WTC11 (cell line): Measurements from ENCODE around the gene CYP24A1. TPM values are rescaled to one million over a fixed set of nuclear protein-coding genes. Genes with fewer than 3 reads are reported as not detected.

Experiments
- ATAC-seq: fragments of 200-7000 bp; cut with Tn5 transposase; 2 replicates; pipeline ENCODE4 v1.10.0; 2021; ENCODE audit warnings: mild to moderate bottlenecking, moderate library complexity
- CTCF ChIA-PET: fragments of 300-600 bp; sonication (Branson Sonifier 250); formaldehyde crosslinking; loops from one replicate; lab custom pipeline; 2021; ENCODE audit warnings: antibody characterized with exemption; lab: Charles Lee
- POLR2A ChIA-PET: fragments of 350-600 bp; sonication (Branson Sonifier 250); formaldehyde crosslinking; loops from one replicate; lab custom pipeline; 2021; ENCODE audit warnings: antibody characterized with exemption; lab: Charles Lee
- DNase-seq: peaks from one replicate; pipeline ENCODE4 v3.0.0; 2021; ENCODE audit warnings: low spot score
- H3K27ac Mint-ChIP-seq: 2 replicates; pipeline ENCODE4 v1.8.0; 2021; ENCODE audit warnings: mixed read lengths
- H3K27me3 Mint-ChIP-seq: 2 replicates; pipeline ENCODE4 v1.8.0; 2021; ENCODE audit warnings: low read depth, mild to moderate bottlenecking, moderate library complexity, mixed read lengths
- H3K36me3 Mint-ChIP-seq: 2 replicates; pipeline ENCODE4 v1.8.0; 2021; ENCODE audit warnings: mixed read lengths
- H3K4me1 Mint-ChIP-seq: 2 replicates; pipeline ENCODE4 v1.8.0; 2022; ENCODE audit warnings: mixed read lengths
- H3K4me3 Mint-ChIP-seq: 2 replicates; pipeline ENCODE4 v1.8.0; 2021; ENCODE audit warnings: mild to moderate bottlenecking, moderate library complexity, mixed read lengths
- H3K9me3 Mint-ChIP-seq: 2 replicates; pipeline ENCODE4 v1.8.0; 2021; ENCODE audit warnings: mixed read lengths
- FOXJ3 ChIP-seq: sonication (generic); formaldehyde crosslinking; IDR thresholded peaks from 2 replicates; pipeline ENCODE4 v1.9.0; 2021; ENCODE audit warnings: missing genetic modification reagents, mild to moderate bottlenecking, borderline replicate concordance
- FOXP1 ChIP-seq: sonication (generic); formaldehyde crosslinking; IDR thresholded peaks from 2 replicates; pipeline ENCODE4 v1.8.0; 2022; ENCODE audit warnings: missing genetic modification reagents, mild to moderate bottlenecking, moderate library complexity, borderline replicate concordance
- GRHL2 ChIP-seq: fragments of 250-450 bp; sonication (Bioruptor Pico); IDR thresholded peaks from 2 replicates; pipeline ENCODE4 v1.8.0; 2022; ENCODE audit warnings: mild to moderate bottlenecking, moderate library complexity; ENCODE audit not compliant: insufficient replicate concordance, severe bottlenecking
- HMGA2 ChIP-seq: fragments of 250-450 bp; sonication (Bioruptor Pico); IDR thresholded peaks from 2 replicates; pipeline ENCODE4 v1.4.0; 2021; ENCODE audit warnings: mild to moderate bottlenecking, moderate library complexity
- MYBL2 ChIP-seq: sonication (generic); formaldehyde crosslinking; IDR thresholded peaks from 2 replicates; pipeline ENCODE4 v1.8.1; 2023; ENCODE audit warnings: mild to moderate bottlenecking, moderate library complexity, missing genetic modification reagents
- NR2C2 ChIP-seq: sonication (generic); formaldehyde crosslinking; IDR thresholded peaks from 2 replicates; pipeline ENCODE4 v1.8.0; 2022; ENCODE audit warnings: mild to moderate bottlenecking, missing genetic modification reagents
- OVOL2 ChIP-seq: fragments of 250-450 bp; sonication (Bioruptor Pico); IDR thresholded peaks from 2 replicates; pipeline ENCODE4 v1.9.0; 2021; ENCODE audit warnings: mild to moderate bottlenecking, borderline replicate concordance
- SP1 ChIP-seq: sonication (generic); formaldehyde crosslinking; conservative IDR thresholded peaks from 2 replicates; pipeline ENCODE4 v1.8.1; 2022; ENCODE audit warnings: missing genetic modification reagents
- ZBTB21 ChIP-seq: sonication (generic); formaldehyde crosslinking; IDR thresholded peaks from 2 replicates; pipeline ENCODE4 v1.8.1; 2023; ENCODE audit warnings: mild to moderate bottlenecking, missing genetic modification reagents, borderline replicate concordance
- total RNA-seq: library from RNA; stranded (reverse); gene quantifications from 3 replicates; pipeline ENCODE4 v1.2.3, GENCODE V29; 2021
- TF ChIP-seq, protein P1 (sequence below): sonication (generic); formaldehyde crosslinking; IDR thresholded peaks from 2 replicates; pipeline ENCODE4 v1.8.1; 2023; ENCODE audit warnings: mild to moderate bottlenecking, moderate library complexity, missing genetic modification reagents
- TF ChIP-seq, protein P2 (sequence below): sonication (generic); formaldehyde crosslinking; IDR thresholded peaks from 2 replicates; pipeline ENCODE4 v1.8.0; 2023; ENCODE audit warnings: missing genetic modification reagents
- TF ChIP-seq, protein P3 (sequence below): sonication (generic); formaldehyde crosslinking; IDR thresholded peaks from 2 replicates; pipeline ENCODE4 v1.8.1; 2022; ENCODE audit warnings: missing genetic modification reagents, borderline replicate concordance
- TF ChIP-seq, protein P4 (sequence below): sonication (generic); formaldehyde crosslinking; IDR thresholded peaks from 2 replicates; pipeline ENCODE4 v1.8.1; 2023; ENCODE audit warnings: mild to moderate bottlenecking, missing genetic modification reagents, moderate library complexity
- TF ChIP-seq, protein P5 (sequence below): sonication (generic); formaldehyde crosslinking; IDR thresholded peaks from 2 replicates; pipeline ENCODE4 v1.8.1; 2023; ENCODE audit warnings: mild to moderate bottlenecking, missing genetic modification reagents, borderline replicate concordance
- TF ChIP-seq, protein P6 (sequence below): fragments of 250-450 bp; sonication (Bioruptor Pico); IDR thresholded peaks from 2 replicates; pipeline ENCODE4 v1.9.0; 2021; ENCODE audit warnings: mild to moderate bottlenecking

Gene CYP24A1
- total RNA-seq, 1 experiment from 2014 or later, result not detected

DNA sequence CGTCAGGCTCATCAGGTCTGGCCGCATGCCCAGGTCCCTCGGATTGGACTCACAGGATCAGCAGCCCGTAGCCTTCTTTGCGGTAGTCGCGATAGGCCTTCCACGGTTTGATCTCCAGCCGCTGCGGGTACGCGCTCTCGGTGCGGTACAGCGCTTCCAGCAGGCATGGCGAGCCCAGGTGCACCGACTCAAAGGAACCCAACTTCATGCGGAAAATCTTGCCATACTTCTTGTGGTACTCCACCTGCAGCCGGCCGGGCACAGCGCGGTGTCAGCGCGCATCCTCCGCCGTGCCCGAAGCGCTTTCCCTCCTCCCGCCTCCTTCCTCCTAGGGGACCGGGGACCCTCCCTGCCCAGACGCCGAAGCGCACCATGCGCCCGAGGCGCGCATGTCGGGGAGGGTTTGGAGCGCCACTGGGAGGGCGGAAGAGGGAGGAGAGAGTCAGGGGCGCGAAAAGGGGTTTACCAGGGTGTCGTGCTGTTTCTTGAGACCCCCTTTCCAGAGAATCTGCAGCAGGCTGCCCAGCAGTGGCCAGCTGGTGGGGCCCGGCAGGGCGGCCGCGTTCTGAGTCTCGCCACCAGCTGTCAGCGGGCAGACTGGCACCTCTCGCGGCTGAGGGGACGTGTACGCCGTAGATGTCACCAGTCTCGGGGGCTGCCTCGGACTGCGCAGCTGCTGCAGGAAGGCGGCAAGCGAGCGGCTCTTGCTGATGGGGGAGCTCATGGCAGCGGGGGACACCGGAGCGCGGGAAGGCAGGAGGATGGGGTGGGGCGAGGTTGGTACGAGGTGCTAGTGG lies 732 bp downstream of the CYP24A1 start (continued):
- TF ChIP-seq, protein P1, sequence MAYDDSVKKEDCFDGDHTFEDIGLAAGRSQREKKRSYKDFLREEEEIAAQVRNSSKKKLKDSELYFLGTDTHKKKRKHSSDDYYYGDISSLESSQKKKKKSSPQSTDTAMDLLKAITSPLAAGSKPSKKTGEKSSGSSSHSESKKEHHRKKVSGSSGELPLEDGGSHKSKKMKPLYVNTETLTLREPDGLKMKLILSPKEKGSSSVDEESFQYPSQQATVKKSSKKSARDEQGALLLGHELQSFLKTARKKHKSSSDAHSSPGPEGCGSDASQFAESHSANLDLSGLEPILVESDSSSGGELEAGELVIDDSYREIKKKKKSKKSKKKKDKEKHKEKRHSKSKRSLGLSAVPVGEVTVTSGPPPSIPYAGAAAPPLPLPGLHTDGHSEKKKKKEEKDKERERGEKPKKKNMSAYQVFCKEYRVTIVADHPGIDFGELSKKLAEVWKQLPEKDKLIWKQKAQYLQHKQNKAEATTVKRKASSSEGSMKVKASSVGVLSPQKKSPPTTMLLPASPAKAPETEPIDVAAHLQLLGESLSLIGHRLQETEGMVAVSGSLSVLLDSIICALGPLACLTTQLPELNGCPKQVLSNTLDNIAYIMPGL, result peak; percentile 39
- TF ChIP-seq, protein P2, sequence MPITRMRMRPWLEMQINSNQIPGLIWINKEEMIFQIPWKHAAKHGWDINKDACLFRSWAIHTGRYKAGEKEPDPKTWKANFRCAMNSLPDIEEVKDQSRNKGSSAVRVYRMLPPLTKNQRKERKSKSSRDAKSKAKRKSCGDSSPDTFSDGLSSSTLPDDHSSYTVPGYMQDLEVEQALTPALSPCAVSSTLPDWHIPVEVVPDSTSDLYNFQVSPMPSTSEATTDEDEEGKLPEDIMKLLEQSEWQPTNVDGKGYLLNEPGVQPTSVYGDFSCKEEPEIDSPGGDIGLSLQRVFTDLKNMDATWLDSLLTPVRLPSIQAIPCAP, result peak; percentile 31; the same call in 1 of the 2 replicates
- TF ChIP-seq, protein P3, sequence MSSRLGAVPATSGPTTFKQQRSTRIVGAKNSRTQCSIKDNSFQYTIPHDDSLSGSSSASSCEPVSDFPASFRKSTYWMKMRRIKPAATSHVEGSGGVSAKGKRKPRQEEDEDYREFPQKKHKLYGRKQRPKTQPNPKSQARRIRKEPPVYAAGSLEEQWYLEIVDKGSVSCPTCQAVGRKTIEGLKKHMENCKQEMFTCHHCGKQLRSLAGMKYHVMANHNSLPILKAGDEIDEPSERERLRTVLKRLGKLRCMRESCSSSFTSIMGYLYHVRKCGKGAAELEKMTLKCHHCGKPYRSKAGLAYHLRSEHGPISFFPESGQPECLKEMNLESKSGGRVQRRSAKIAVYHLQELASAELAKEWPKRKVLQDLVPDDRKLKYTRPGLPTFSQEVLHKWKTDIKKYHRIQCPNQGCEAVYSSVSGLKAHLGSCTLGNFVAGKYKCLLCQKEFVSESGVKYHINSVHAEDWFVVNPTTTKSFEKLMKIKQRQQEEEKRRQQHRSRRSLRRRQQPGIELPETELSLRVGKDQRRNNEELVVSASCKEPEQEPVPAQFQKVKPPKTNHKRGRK (CRISPR knock-in tag), result no peak
- TF ChIP-seq MYBL2 (CRISPR knock-in tag) (peak; percentile 66; the same call in 1 of the 2 replicates), FOXJ3 (CRISPR knock-in tag) (no peak), OVOL2 (CRISPR knock-in tag) (no peak), SP1 (CRISPR knock-in tag) (no peak), GRHL2 (CRISPR knock-in tag) (no peak), HMGA2 (CRISPR knock-in tag) (no peak), ZBTB21 (CRISPR knock-in tag) (peak; percentile 68; the same call in 1 of the 2 replicates), FOXP1 (CRISPR knock-in tag) (peak; percentile 49; the same call in 1 of the 2 replicates)
- TF ChIP-seq, protein P4, sequence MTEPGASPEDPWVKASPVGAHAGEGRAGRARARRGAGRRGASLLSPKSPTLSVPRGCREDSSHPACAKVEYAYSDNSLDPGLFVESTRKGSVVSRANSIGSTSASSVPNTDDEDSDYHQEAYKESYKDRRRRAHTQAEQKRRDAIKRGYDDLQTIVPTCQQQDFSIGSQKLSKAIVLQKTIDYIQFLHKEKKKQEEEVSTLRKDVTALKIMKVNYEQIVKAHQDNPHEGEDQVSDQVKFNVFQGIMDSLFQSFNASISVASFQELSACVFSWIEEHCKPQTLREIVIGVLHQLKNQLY (CRISPR knock-in tag), result no peak
- TF ChIP-seq, protein P5, sequence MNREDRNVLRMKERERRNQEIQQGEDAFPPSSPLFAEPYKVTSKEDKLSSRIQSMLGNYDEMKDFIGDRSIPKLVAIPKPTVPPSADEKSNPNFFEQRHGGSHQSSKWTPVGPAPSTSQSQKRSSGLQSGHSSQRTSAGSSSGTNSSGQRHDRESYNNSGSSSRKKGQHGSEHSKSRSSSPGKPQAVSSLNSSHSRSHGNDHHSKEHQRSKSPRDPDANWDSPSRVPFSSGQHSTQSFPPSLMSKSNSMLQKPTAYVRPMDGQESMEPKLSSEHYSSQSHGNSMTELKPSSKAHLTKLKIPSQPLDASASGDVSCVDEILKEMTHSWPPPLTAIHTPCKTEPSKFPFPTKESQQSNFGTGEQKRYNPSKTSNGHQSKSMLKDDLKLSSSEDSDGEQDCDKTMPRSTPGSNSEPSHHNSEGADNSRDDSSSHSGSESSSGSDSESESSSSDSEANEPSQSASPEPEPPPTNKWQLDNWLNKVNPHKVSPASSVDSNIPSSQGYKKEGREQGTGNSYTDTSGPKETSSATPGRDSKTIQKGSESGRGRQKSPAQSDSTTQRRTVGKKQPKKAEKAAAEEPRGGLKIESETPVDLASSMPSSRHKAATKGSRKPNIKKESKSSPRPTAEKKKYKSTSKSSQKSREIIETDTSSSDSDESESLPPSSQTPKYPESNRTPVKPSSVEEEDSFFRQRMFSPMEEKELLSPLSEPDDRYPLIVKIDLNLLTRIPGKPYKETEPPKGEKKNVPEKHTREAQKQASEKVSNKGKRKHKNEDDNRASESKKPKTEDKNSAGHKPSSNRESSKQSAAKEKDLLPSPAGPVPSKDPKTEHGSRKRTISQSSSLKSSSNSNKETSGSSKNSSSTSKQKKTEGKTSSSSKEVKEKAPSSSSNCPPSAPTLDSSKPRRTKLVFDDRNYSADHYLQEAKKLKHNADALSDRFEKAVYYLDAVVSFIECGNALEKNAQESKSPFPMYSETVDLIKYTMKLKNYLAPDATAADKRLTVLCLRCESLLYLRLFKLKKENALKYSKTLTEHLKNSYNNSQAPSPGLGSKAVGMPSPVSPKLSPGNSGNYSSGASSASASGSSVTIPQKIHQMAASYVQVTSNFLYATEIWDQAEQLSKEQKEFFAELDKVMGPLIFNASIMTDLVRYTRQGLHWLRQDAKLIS (CRISPR knock-in tag), result no peak

DNA sequence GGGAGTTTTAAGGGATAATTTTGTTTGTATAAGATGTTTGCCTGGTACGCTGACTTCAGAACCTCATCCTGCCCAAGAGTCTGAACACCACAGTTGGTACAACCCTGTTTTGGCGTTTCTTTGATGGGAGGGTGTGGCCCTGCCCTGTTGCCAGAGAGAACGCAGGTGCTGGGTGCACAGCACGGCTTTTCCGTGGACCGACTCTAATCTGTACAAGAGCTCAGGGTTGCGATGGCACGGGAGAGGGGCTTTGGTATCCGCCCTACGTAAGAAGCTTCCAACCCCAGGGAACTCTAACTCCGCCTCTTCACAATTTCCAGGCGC lies 1.3 kb downstream of the CYP24A1 start:
- DNase-seq (no peak), ATAC-seq (no peak)
- Mint-ChIP-seq H3K4me3 (peak overlapping the region; percentile 73), H3K9me3 (no peaks in the 10 kb centered on the region), H3K36me3 (no peaks in the 10 kb centered on the region), H3K27me3 (peaks cover 86% of the 10 kb centered on the region), H3K4me1 (peaks cover 28% of the 10 kb centered on the region), H3K27ac (no peak overlapping the region)
- POLR2A ChIA-PET, result no interaction called here
- CTCF ChIA-PET, result interaction anchor here (1.5 to 1.7 kb wide), 2 partner anchors 28 to 69 kb away, joined by 4 to 6 read pairs; no protein-coding TSS in a partner anchor
- TF ChIP-seq, protein P1, result no peak
- TF ChIP-seq, protein P6, sequence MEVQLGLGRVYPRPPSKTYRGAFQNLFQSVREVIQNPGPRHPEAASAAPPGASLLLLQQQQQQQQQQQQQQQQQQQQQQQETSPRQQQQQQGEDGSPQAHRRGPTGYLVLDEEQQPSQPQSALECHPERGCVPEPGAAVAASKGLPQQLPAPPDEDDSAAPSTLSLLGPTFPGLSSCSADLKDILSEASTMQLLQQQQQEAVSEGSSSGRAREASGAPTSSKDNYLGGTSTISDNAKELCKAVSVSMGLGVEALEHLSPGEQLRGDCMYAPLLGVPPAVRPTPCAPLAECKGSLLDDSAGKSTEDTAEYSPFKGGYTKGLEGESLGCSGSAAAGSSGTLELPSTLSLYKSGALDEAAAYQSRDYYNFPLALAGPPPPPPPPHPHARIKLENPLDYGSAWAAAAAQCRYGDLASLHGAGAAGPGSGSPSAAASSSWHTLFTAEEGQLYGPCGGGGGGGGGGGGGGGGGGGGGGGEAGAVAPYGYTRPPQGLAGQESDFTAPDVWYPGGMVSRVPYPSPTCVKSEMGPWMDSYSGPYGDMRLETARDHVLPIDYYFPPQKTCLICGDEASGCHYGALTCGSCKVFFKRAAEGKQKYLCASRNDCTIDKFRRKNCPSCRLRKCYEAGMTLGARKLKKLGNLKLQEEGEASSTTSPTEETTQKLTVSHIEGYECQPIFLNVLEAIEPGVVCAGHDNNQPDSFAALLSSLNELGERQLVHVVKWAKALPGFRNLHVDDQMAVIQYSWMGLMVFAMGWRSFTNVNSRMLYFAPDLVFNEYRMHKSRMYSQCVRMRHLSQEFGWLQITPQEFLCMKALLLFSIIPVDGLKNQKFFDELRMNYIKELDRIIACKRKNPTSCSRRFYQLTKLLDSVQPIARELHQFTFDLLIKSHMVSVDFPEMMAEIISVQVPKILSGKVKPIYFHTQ (CRISPR knock-in tag), result no peak
- no peak for TF ChIP-seq NR2C2 (CRISPR knock-in tag)
- TF ChIP-seq, protein P3 (CRISPR knock-in tag), result no peak
